GM12878 (cell line): Measurements from ENCODE around the gene DUS3L. TPM values are rescaled to one million over a fixed set of nuclear protein-coding genes. Genes with fewer than 3 reads are reported as not detected.

Experiments
- ATAC-seq: fragments of 200-7000 bp; cut with Tn5 transposase; 3 replicates; pipeline ENCODE4 v1.9.1; 2020; ENCODE audit warnings: mild to moderate bottlenecking, moderate library complexity
- BruUV-seq: library from RNA; stranded (reverse); fragments of 400-500 nt; replicated peaks from 2 replicates; lab custom pipeline; 2021; lab: Mats Ljungman, UMichigan
- CTCF ChIA-PET: fragments of 300-600 bp; sonication (Branson Sonifier 250); formaldehyde crosslinking; extraction: SDS; loops from one replicate; lab custom pipeline; 2021; ENCODE audit warnings: inconsistent platforms; lab: Yijun Ruan, JAX
- POLR2A ChIA-PET: fragments of 350-600 bp; formaldehyde crosslinking; extraction: SDS; loops from one replicate; lab custom pipeline; 2021; ENCODE audit warnings: inconsistent platforms; lab: Charles Lee
- RAD21 ChIA-PET: fragments of 300-600 bp; sonication (Branson Sonifier 250); formaldehyde crosslinking; loops from one replicate; lab custom pipeline; 2023; ENCODE audit warnings: antibody characterized with exemption; ENCODE audit not compliant: unreplicated experiment; lab: Charles Lee
- SMC1A ChIA-PET: fragments of 300-600 bp; sonication (Branson Sonifier 250); formaldehyde crosslinking; loops from one replicate; lab custom pipeline; 2023; ENCODE audit not compliant: unreplicated experiment, uncharacterized antibody; lab: Charles Lee
- DNase-seq: peaks from one replicate; pipeline ENCODE4 v3.0.0-alpha.2; 2011; ENCODE audit warnings: low read depth, low spot score
- FAIRE-seq: peaks from 3 replicates; lab custom pipeline; 2011; peaks lifted over from hg19 to GRCh38; lab: Jason Lieb, UNC
- H2AFZ ChIP-seq: 2 replicates; pipeline ENCODE4 v1.6.0; 2011; ENCODE audit warnings: low read depth, low read length, control low read depth; ENCODE audit not compliant: control insufficient read depth
- H3K27ac ChIP-seq: 2 replicates; pipeline ENCODE4 v1.5.1; 2011; ENCODE audit warnings: control low read depth; ENCODE audit not compliant: control insufficient read depth, insufficient read depth
- H3K27me3 ChIP-seq, 2 experiments: replicated peaks in 1 of 2; 2 replicates each; pipeline versions ENCODE4 v1.6.0 to v1.6.1; 2011; ENCODE audit warnings: low read length in 1 of 2; ENCODE audit not compliant: control insufficient read depth in 2 of 2, insufficient read depth in 2 of 2
- H3K36me3 ChIP-seq, 2 experiments: 2 replicates each; pipeline ENCODE4 v1.5.1; 2011; ENCODE audit warnings: low read length in 1 of 2; ENCODE audit not compliant: control insufficient read depth in 2 of 2, insufficient read depth in 2 of 2
- H3K4me1 ChIP-seq: 2 replicates; pipeline ENCODE4 v1.6.1; 2011; ENCODE audit warnings: mild to moderate bottlenecking, low read length, moderate library complexity, mixed read lengths; ENCODE audit not compliant: control insufficient read depth, insufficient read depth
- H3K4me2 ChIP-seq: 2 replicates; pipeline ENCODE4 v1.6.0; 2011; ENCODE audit warnings: control low read depth; ENCODE audit not compliant: control insufficient read depth, insufficient read depth
- H3K4me3 ChIP-seq: fragments of 200-600 bp; sonication (generic); 2 replicates; pipeline ENCODE4 v1.5.1; 2016
- H3K79me2 ChIP-seq: 2 replicates; pipeline ENCODE4 v1.6.0; 2011; ENCODE audit warnings: low read length; ENCODE audit not compliant: control insufficient read depth, insufficient read depth
- H3K9ac ChIP-seq: 2 replicates; pipeline ENCODE4 v1.8.0; 2011; ENCODE audit warnings: low read length, control low read depth, mixed read lengths; ENCODE audit not compliant: control insufficient read depth, insufficient read depth
- H3K9me3 ChIP-seq: replicated peaks from 3 replicates; pipeline ENCODE4 v1.5.1; 2011; ENCODE audit warnings: mild to moderate bottlenecking, low read length; ENCODE audit not compliant: control insufficient read depth, insufficient read depth
- H4K20me1 ChIP-seq: 2 replicates; pipeline ENCODE4 v1.6.0; 2011; ENCODE audit not compliant: control insufficient read depth, insufficient read depth
- BCL3 ChIP-seq: IDR thresholded peaks from 2 replicates; pipeline ENCODE4 v1.6.1; 2011; ENCODE audit warnings: borderline replicate concordance, low read depth, mild to moderate bottlenecking, moderate library complexity, low read length; ENCODE audit not compliant: insufficient read depth, poor library complexity, severe bottlenecking
- EGR1 ChIP-seq, 2 experiments: IDR thresholded peaks; 1 replicate in 1 of 2; 2 replicates in 1 of 2; pipeline ENCODE4 v1.6.1; 2011 to 2012; ENCODE audit warnings: low read depth in 2 of 2, low read length in 2 of 2, borderline replicate concordance in 1 of 2, mild to moderate bottlenecking in 1 of 2, moderate library complexity in 1 of 2
- EZH2 ChIP-seq: IDR thresholded peaks from 2 replicates; pipeline ENCODE4 v1.6.1; 2012; ENCODE audit warnings: low read depth, mild to moderate bottlenecking, control low read depth, inconsistent platforms, low read length, borderline replicate concordance; ENCODE audit not compliant: control insufficient read depth
- GATAD2B ChIP-seq: fragments of 450-650 bp; conservative IDR thresholded peaks from 2 replicates; pipeline ENCODE4 v1.6.1; 2017; ENCODE audit warnings: low read depth, mild to moderate bottlenecking, moderate library complexity
- JUND ChIP-seq: IDR thresholded peaks from 2 replicates; pipeline ENCODE4 v1.6.1; 2012; ENCODE audit warnings: low read depth, mild to moderate bottlenecking, low read length, improper control_type of control experiment, moderate library complexity
- MTA2 ChIP-seq: fragments of 450-650 bp; IDR thresholded peaks from 2 replicates; pipeline ENCODE4 v1.6.1; 2016; ENCODE audit warnings: low read depth, mild to moderate bottlenecking, moderate library complexity
- MTA3 ChIP-seq: IDR thresholded peaks from 2 replicates; pipeline ENCODE4 v1.6.1; 2012; ENCODE audit warnings: low read length, inconsistent platforms, borderline replicate concordance
- NFIC ChIP-seq: IDR thresholded peaks from 2 replicates; pipeline ENCODE4 v1.6.1; 2012; ENCODE audit warnings: low read depth, mild to moderate bottlenecking, inconsistent platforms, low read length, moderate library complexity
- PAX8 ChIP-seq: fragments of 450-650 bp; IDR thresholded peaks from 2 replicates; pipeline ENCODE4 v1.6.1; 2017; ENCODE audit warnings: mild to moderate bottlenecking, moderate library complexity
- POLR2AphosphoS2 ChIP-seq: IDR thresholded peaks from 2 replicates; pipeline ENCODE4 v1.6.1; 2011; ENCODE audit warnings: low read depth, mild to moderate bottlenecking, low read length, improper control_type of control experiment, moderate library complexity
- SMARCA5 ChIP-seq: fragments of 450-650 bp; IDR thresholded peaks from 2 replicates; pipeline ENCODE4 v1.6.1; 2017; ENCODE audit warnings: mild to moderate bottlenecking
- SUPT20H ChIP-seq: IDR thresholded peaks from 2 replicates; pipeline ENCODE4 v1.6.1; 2011; ENCODE audit warnings: low read depth, mild to moderate bottlenecking, low read length, moderate library complexity, borderline replicate concordance; ENCODE audit not compliant: control insufficient read depth
- WRNIP1 ChIP-seq: IDR thresholded peaks from 2 replicates; pipeline ENCODE4 v1.6.1; 2011; ENCODE audit warnings: low read depth, low read length, improper control_type of control experiment, borderline replicate concordance
- ZNF217 ChIP-seq: fragments of 450-650 bp; IDR thresholded peaks from 2 replicates; pipeline ENCODE4 v1.6.1; 2017; ENCODE audit warnings: antibody characterized with exemption, mild to moderate bottlenecking
- ZNF384 ChIP-seq: IDR thresholded peaks from 2 replicates; pipeline ENCODE4 v1.6.1; 2012; ENCODE audit warnings: low read depth, mild to moderate bottlenecking, low read length, improper control_type of control experiment, borderline replicate concordance
- WGBS: methylation state at CpG from one replicate; pipeline ENCODE4 v1.1.6; 2016; ENCODE audit warnings: low lambda C conversion rate; ENCODE audit not compliant: insufficient replicate concordance, insufficient coverage; ENCODE audit errors: missing lambda C conversion rate; 5-methylcytosine and 5-hydroxymethylcytosine counted together
- in situ Hi-C: fragments of 300-500 bp; cut with MboI; formaldehyde crosslinking; loops from 9 replicates; pipeline ENCODE4 v1.14.3; 2018; ENCODE audit warnings: mixed read lengths
- intact Hi-C: fragments of 100-400 bp; cut with micrococcal nuclease; formaldehyde crosslinking; loops from one replicate; pipeline ENCODE4 v1.14.2; 2022; ENCODE audit not compliant: unreplicated experiment
- polyA plus RNA-seq, 11 experiments: library from polyadenylated mRNA; depleted of rRNA in 4 of 11; unstranded in 6 of 11; stranded (reverse) in 5 of 11; fragments of >200 nt; fragmentation: Nextera tagmentation in 4 of 11; fragmentation: Illumina TruSeq in 1 of 11; extraction: Ambion mirVana in 4 of 11; extraction: Trizol in 1 of 11; gene quantifications; 1 replicate in 1 of 11; 2 replicates in 10 of 11; pipeline versions ENCODE4 v1.2.1 to v1.2.3, GENCODE V29; 2011 to 2016; ENCODE audit warnings: inconsistent platforms in 2 of 11, missing spikeins in 2 of 11, low read depth in 1 of 11
- total RNA-seq, 4 experiments: library from RNA; depleted of rRNA in 3 of 4; stranded (reverse); fragments of >200 nt in 3 of 4; fragmentation: Illumina TruSeq in 1 of 4; extraction: Trizol in 1 of 4; gene quantifications; 2 replicates each; pipeline versions ENCODE4 v1.2.1 to v1.2.3, GENCODE V29; 2013 to 2021

The DUS3L gene
- total and polyA plus RNA-seq, 10 of the 15 experiments (the other 5 are each of a cell fraction or from before 2014, with no cell fraction given), result 0.64 to 47.6 (median 31.1) TPM

GRCh38 chr19:5831159-5831558 lies 40.2 kb upstream of the DUS3L start:
- CTCF ChIA-PET, result no interaction called here
- TF ChIP-seq NFIC (no peak), ZNF384 (no peak), PAX8 (no peak)

GRCh38 chr19:5829567-5830310 lies 38.8 kb upstream of the DUS3L start:
- Histone ChIP-seq H3K27me3 (peaks cover 0 to 4% of the 10 kb centered on the region in 2 experiments; a peak in 2 of 4 replicates), H4K20me1 (no peaks in the 10 kb centered on the region), H3K9me3 (no peaks in the 10 kb centered on the region), H3K79me2 (no peaks in the 10 kb centered on the region), H3K4me3 (no peak overlapping the region), H3K27ac (no peak overlapping the region), H3K9ac (no peak overlapping the region), H2AFZ (no peak overlapping the region), H3K4me1 (peaks cover 24% of the 10 kb centered on the region), H3K36me3 (no peaks in the 10 kb centered on the region), H3K4me2 (peak overlapping the region; percentile 93; the same call in 1 of the 2 replicates)
- intact Hi-C loops (no loop called here), in situ Hi-C loops (no loop called here)
- WGBS, result 69% methylated on average over 31 of the region's 34 CpGs
- ATAC-seq (no peak), FAIRE-seq (no peak), DNase-seq (no peak)
- ChIA-PET CTCF (interaction anchor here (2.7 kb wide), 1 partner anchor 26 kb away, joined by 10 read pairs; no protein-coding TSS in a partner anchor), SMC1A (no interaction called here), RAD21 (no interaction called here), POLR2A (interaction anchor here (0.7 kb wide), 1 partner anchor 362 kb away, joined by 7 read pairs; no protein-coding TSS in a partner anchor)
- BruUV-seq, result no TSS peak
- TF ChIP-seq EZH2 (no peak), EGR1 (IDR thresholded peaks at IDR 0.05; ENCODE audit: borderline replicate concordance in 1 of 2, low read depth in 2 of 2, low read length in 2 of 2) (0 out of 3 replicates have a peak, but pooled peaks of 1 of the 2 experiments have one; percentile 26), MTA3 (no peak), SMARCA5 (peak; percentile 78; the same call in 1 of the 2 replicates), SUPT20H (no peak), JUND (no peak), ZNF217 (0 out of 2 replicates have a peak, but pooled peaks have one; percentile 28), MTA2 (no peak), GATAD2B (no peak), WRNIP1 (no peak), BCL3 (no peak), POLR2AphosphoS2 (no peak)

More at GRCh38 chr19:5831159-5831558, 40.2 kb upstream of the DUS3L start:
- SMC1A ChIA-PET, result no interaction called here
- RAD21 ChIA-PET, result no interaction called here
- FAIRE-seq (no peak), ATAC-seq (no peak), DNase-seq (no peak)
- Histone ChIP-seq H3K4me2 (no peak overlapping the region), H3K79me2 (no peaks in the 10 kb centered on the region), H3K4me1 (peaks cover 24% of the 10 kb centered on the region), H3K27me3 (peaks cover 0 to 4% of the 10 kb centered on the region in 2 experiments; a peak in 2 of 4 replicates), H3K27ac (no peak overlapping the region), H2AFZ (no peak overlapping the region), H3K9me3 (no peaks in the 10 kb centered on the region), H3K9ac (no peak overlapping the region), H4K20me1 (no peaks in the 10 kb centered on the region), H3K36me3 (no peaks in the 10 kb centered on the region), H3K4me3 (no peak overlapping the region)
- in situ Hi-C loops, result no loop called here
- intact Hi-C loops, result no loop called here
- no TSS peak for BruUV-seq
- POLR2A ChIA-PET, result interaction anchor here (0.6 kb wide), 1 partner anchor 1424 kb away, joined by 4 read pairs; no protein-coding TSS in a partner anchor
- WGBS, result 78% methylated on average over 9 of the region's 9 CpGs
